HL-60 (cell line): ENCODE measurements around the gene VWDE.

Experiments used
- GABPA ChIP-seq: IDR thresholded peaks from 2 replicates; pipeline ENCODE4 v1.6.1; 2012; ENCODE audit warnings: low read depth
- POLR2AphosphoS5 ChIP-seq: IDR thresholded peaks from 2 replicates; pipeline ENCODE4 v1.6.1; 2012; ENCODE audit warnings: low read depth
- SPI1 ChIP-seq: IDR thresholded peaks from 2 replicates; pipeline ENCODE4 v1.6.1; 2012; ENCODE audit warnings: low read depth, mild to moderate bottlenecking, borderline replicate concordance
- TF ChIP-seq, protein P1 (sequence below): IDR thresholded peaks from one replicate; pipeline ENCODE4 v1.5.1; 2011; ENCODE audit warnings: low read length, control low read depth, inconsistent platforms; ENCODE audit not compliant: insufficient read depth

DNA sequence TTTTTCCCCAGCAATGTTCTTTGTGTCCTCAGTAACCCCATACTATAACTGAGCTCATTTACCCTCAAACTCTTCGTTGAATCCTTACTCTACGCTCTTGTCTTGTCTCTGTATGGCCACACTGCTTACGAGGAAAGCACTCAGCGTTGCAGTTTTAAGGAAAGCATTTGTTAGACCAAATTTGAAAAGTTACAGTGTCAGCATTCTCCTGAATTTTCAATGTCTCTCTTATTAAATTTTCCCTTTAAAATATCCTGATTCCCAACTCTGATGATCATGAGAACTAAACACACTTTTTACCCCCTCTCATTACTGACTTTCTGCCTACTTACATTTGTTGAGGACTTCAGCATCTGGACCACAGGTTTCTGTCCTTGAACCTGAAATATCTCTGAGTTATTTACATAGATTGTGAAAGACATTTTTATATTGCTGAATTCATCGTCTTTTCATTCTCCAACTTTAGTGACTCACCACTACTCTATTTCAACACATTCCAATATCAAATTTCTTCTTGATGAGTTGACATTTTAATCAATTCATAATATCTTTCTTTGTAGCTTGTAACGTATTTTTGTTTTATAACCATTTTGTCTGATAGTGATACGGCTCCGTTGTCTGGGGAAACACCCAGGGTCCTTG, 19.8 kb upstream of the VWDE start:
- TF ChIP-seq POLR2AphosphoS5 (no peak), SPI1 (no peak), GABPA (no peak)
- TF ChIP-seq, protein P1, sequence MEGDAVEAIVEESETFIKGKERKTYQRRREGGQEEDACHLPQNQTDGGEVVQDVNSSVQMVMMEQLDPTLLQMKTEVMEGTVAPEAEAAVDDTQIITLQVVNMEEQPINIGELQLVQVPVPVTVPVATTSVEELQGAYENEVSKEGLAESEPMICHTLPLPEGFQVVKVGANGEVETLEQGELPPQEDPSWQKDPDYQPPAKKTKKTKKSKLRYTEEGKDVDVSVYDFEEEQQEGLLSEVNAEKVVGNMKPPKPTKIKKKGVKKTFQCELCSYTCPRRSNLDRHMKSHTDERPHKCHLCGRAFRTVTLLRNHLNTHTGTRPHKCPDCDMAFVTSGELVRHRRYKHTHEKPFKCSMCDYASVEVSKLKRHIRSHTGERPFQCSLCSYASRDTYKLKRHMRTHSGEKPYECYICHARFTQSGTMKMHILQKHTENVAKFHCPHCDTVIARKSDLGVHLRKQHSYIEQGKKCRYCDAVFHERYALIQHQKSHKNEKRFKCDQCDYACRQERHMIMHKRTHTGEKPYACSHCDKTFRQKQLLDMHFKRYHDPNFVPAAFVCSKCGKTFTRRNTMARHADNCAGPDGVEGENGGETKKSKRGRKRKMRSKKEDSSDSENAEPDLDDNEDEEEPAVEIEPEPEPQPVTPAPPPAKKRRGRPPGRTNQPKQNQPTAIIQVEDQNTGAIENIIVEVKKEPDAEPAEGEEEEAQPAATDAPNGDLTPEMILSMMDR: no peak
